Measurements from ENCODE around the gene EIF2AK2.

EIF2AK2 gene

GRCh38 chr2:37098416-37099118 is 58.2 kb downstream of the EIF2AK2 start:
- no peak for DNase-seq

DNA sequence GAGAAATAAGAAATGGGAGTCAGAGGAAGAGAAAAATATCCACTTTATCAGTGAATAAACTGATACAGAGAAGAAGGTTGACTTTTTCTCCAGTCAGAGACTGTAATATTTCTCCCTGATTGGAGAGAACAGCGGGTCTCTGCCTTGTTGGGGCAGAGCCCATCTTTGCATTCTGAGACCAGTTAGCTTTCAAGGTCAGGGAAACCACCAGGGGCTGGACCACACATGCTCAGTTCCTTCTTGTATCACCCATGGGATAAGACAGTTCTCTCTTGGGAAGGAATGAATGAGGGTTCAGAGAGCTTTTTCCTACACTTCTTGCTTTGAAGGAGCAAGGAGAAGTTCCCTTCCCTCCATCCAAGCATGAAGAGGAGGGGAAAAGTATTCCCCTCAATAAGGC is 60.2 kb downstream of the EIF2AK2 start:
- DNase-seq, result no peak

- no peak for DNase-seq
Measured at GRCh38 chr2:37091873-37092272, 64.9 kb downstream of the EIF2AK2 start.

- DNase-seq, result no peak
Measured at GRCh38 chr2:37090019-37090477, 66.7 kb downstream of the EIF2AK2 start.

DNA sequence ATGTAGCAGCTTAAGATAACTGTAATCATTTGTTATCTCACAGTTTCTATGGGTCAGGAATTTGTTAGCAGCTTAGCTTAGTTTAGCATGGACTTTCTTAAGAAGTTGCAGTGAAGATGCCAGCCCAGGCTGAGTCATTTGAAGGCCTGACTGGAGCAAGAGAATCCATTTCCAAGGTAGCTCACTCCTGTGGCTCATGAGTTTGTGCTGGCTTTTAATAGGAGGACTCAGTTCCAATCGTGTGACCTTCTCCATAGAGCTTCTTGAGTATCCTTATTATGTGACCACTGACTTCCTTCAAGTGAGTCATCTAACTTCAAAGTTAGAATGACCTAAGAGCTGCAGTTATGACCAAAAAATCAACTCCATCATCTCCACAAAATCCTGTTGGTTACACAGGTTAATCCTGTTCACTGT is 71.0 kb downstream of the EIF2AK2 start:
- DNase-seq, result no peak

DNA sequence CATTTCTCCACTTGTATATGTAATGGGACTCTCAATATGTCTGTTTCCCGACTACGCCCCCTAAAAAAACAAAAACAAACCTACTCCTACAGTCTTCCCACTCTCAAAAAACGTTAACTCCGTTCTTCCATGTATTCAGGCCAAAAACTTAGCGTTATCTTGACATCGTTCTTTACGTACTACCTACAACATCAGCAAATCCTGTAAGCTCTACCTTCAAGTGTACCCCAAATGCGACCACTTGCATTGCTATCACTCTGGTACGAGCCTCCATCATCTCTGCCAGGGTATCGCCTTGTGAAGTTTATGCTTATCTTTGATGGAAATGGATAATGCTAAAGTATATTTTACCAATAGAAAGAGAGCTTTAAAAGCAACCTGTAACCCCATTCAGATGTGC is 72.0 kb downstream of the EIF2AK2 start:
- no peak for DNase-seq

- peak; percentile 96 for DNase-seq
Measured at GRCh38 chr2:37083873-37084794, 72.6 kb downstream of the EIF2AK2 start, which contains the start of the genes GPATCH11 and HEATR5B. Gene GPATCH11, plus strand, starts transcription at chr2:37084518. Its CDS starts 3,864 bp downstream, at chr2:37088382. Gene HEATR5B, minus strand, starts transcription at chr2:37084372. Its CDS starts 958 bp downstream, at chr2:37083414.

GRCh38 chr2:37080689-37081088 is 76.1 kb downstream of the EIF2AK2 start:
- no peak for DNase-seq

DNA sequence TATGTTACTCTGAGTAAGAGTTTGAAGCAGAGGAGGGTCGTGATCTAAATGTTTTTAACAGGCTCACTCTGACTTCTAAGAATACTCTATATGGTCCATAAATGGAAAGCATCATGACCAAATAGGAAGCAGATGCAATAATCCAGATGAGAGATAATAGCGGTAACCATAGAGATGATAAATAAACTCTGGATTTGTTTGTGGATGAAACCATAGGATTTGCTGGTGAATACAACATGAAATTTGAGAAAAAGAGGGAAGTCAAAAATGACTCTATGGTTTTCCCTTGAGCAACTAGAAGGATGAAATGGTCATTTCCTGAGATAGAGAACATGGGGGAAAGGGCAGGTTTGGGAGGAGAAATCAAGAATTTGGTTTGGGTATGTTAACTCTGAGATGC is 76.5 kb downstream of the EIF2AK2 start:
- no peak for DNase-seq

- DNase-seq, result no peak
Measured at GRCh38 chr2:37070931-37071330, 85.8 kb downstream of the EIF2AK2 start.

DNA sequence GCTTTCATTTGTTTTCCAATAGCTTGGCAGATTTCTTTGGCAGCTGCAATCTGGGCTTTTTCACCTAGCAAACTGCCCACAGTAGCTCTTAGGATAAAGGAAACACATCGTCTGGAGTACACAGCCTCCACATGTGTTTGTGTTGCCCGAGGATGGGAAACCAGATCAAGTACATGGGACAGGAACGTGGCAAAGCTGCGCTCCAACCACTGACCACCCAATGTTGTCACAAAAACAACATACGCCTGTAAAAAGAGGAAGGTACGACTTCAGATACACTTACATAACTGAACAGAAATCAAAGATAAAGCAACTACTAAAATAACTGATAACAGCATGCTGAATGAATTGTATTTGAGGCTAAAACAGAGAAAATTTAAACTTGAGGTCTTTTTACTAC is 88.1 kb downstream of the EIF2AK2 start:
- DNase-seq, result no peak

DNA sequence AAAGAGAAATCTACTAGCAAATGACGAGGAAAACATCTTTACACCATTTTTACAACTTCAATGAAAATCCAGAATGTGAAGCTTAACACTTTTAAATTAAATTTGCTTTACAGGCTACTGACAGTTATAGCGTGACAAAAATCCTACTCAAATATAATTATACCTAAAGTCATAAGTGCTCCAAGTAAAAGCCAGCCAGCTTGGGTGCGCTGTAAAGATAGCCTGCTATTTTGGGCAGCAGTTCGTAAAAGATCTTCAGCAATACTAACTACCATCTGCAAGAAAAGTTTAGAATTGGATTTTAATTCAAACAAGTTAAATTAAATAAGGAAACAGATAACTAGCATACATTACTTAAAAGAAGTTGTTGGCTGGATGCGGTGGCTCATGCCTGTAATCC is 95.0 kb downstream of the EIF2AK2 start:
- DNase-seq, result no peak

GRCh38 chr2:37061013-37061711 is 95.6 kb downstream of the EIF2AK2 start:
- no peak for DNase-seq

- no peak for DNase-seq
Measured at GRCh38 chr2:37060446-37060845, 96.3 kb downstream of the EIF2AK2 start.

DNA sequence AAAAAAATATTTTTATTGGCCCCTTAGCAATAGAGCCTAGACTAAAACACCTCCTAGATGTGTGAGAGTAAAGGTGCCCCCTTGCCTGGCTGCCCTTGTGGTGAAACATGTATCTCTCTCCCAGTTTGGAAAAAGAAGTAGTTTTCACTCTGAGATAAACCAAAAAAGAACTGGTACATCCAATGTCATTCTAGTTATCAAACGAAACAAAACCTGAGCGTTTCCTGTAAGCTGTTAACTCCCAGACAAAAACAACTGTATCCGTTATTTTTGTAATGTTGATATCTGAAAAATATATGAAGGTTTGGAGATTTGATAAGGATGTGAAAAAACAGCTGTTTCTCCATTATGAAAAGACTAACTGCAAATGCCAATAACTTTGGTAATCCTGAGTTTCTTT is 96.9 kb downstream of the EIF2AK2 start:
- no peak for DNase-seq

GRCh38 chr2:37052600-37053332 is 104.0 kb downstream of the EIF2AK2 start:
- no peak for DNase-seq

Data from CD4-positive, alpha-beta T cell treated with Interleukin-6 for 4 hours (primary cell).